Body of pancreas (tissue), 4 donors: ENCODE measurements around the gene SMARCB1.

Experiments used
- CTCF ChIP-seq, 7 experiments: fragments of 450-650 bp in 4 of 7; fragments of 200-600 bp in 3 of 7; sonication (generic) in 3 of 7; IDR thresholded peaks; one replicate each; pipeline ENCODE4 v1.5.1; 2016 to 2019; ENCODE audit warnings: antibody characterized with exemption in 7 of 7
- POLR2A ChIP-seq, 3 donors: fragments of 450-650 bp; IDR thresholded peaks; one replicate each; pipeline ENCODE4 v1.6.1; 2016; ENCODE audit warnings: antibody characterized with exemption in 3 of 3, mild to moderate bottlenecking in 2 of 3

DNA sequence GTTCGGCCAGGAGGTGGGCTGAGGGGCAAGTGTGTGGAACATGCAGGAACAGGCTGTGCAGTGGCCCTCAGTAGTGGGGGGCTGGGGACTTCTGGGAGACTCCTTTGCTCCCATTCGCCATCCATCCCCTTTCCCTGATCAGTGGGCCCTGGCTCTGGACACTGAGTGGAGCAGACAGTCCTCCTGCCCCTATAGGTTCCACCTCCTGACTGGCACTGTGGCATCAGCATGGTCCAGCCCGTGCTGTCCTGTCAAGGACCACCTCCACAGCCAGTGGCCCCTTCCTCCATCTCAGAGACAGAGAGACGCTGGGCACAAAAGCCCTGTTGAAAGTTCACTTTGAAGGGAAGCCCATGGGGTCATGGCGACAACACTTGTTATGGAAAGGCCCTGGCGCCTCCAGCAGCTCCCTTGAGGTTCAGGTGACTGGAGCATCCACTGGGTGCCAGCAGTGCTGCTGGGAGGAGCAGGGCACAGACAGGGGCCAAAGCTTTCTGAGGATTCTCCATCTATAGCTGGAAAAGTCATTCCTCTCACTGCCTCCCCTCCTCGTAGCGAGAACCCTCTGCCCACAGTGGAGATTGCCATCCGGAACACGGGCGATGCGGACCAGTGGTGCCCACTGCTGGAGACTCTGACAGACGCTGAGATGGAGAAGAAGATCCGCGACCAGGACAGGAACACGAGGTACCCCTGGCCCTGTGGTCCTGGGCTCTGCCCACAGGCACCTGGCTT, 46.4 kb downstream of the SMARCB1 start:
- TF ChIP-seq CTCF (IDR thresholded peaks at IDR 0.05) (no peak), POLR2A (IDR thresholded peaks at IDR 0.05) (no peak)
